SHP77 (cell line): ENCODE data around the gene CLCN6.
"Not testable (repeated sequence)": the region's sequence is repeated elsewhere in the genome, so short reads cannot be mapped to it uniquely, and the experiment has no call there.

Experiments used
- DNase-seq, 2 experiments: peaks; one replicate each; lab custom pipeline; 2025; lab: John Stamatoyannopoulos, UW

Gene CLCN6

DNA sequence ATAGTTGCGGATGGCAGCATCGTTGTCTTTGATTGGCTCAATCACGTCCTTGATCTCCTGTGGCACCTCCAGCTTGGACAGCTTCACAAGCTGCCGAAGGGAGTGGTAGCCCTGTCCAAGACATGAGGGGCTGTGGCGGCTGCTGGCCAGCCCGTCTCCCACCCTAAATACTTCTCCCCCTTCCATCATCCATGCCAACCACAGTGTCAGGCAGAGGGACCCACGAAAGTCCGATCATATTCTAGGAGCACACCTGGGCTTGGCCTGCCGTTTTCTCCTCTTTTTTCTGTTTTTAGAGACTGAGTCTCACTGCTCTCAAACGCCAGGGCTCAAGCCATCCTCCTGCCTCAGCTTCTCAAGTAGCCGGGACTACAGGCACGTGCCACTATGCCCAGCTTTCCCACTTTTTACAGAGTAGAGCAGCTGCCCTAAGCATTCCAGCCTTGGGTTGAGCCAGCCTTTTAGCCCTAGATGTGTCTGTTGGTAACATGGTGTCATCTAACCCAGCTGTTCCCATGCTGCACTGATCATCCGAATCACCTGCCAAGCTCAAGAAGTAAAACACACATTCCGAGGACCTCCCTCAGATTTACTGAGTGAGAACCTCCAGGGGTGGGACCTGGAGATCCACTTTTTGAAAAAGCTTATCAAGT, 10.6 kb upstream of the CLCN6 start:
- DNase-seq: no peak

DNA sequence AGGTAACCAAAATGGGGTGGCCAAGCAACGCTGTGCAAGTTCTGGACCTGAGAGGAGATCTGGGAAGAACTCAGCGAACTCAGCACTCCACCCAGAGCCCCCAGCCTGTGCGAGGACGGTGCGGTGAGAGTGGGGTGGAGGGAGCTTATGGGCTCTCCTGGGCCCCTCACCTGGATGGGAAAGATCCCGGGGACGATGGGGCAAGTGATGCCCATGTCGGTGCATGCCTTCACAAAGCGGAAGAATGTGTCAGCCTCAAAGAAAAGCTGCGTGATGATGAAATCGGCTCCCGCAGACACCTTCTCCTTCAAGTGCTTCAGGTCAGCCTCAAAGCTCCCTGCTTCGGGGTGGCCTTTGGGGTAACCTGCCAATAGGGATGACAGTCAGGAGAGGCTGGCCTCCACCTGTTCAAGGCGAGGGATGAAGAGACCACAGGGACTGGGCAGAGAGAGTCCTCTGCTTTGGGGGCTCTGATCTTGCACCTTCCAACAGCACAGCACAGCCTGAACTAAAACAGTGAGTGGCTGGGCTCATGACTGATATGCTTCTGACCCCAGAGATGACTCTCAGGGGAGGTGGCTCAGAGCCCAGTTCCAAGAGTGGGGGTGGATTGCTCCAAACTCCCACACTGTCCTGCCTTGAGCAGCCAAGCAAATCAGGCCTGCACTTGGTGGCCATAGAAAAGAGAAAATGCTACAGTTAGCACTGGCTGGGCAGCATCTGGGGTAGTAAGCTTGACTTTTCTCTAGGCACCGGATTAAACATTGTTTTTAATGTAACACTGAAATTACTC, 9.8 kb upstream of the CLCN6 start:
- no peak for DNase-seq

DNA sequence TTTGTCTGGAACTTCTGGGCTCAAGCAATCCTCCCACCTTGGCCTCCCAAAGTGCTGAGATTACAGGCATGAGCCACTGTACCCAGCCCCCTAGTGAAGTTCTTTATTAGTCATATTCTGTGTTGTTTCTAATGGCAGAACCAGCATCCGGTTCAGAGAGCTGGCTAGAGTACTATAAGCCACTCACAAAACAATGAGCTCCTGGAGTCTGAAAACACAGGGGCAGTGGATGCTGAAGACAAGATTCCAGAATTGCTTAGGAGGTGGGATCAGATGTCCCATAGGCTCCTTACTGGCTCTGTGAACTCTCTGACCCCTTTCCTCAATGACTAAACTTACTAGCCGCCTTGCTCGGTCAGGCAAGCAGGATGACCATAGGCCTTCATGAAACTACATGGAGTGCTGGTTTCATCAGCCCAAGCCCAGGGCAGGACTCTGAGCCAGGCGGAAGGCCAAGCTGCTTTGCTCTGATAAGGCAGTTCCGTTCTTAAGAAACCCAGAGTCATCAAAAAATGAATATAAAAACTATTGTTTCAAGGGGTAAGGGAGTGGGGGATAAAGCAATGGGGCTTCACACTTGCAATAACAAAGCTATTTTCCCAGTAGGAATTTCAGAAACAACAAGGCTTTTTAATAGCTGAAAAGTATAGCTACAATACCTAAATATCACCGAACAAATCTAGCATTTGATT, 8.3 kb upstream of the CLCN6 start:
- DNase-seq: no peak

DNA sequence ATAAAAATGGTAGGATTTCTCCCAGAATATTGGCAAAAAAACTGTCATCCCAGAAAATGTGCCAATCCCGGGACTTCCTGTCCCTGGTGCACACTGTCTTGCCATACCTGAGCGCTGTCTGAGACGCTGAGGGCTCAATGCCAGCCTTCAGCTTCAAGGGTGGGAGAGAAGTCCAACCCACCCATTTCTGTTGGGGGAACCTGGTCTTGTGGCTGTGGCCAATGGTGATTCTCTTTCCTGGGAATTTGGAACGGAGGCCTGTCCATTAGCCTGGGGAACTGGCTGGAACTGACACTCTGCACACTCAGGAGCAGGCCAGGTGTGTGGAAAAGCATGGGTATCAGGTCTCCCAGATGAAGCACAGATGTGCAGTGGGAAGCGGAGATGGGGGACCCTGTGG, 6.9 kb upstream of the CLCN6 start:
- no peak for DNase-seq

DNA sequence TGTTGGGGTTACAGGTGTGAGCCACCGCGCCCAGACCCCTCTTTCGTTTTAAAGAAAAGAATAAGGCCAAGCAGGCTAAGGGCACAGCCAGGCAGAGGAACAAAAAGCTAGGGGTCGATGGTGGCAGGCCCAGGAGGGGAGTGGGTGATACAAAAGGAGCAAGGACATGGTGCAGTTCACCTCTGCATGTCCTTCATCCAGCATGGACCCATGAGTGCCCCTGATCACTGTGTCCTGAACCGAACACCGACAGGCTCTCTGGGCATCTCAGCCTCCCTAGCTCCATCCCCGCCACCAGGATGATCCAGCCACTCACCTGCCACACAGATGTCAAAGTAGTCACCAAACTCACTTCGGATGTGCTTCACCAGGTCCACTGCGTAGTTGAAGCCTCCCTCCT, 6.1 kb upstream of the CLCN6 start:
- no peak for DNase-seq

DNA sequence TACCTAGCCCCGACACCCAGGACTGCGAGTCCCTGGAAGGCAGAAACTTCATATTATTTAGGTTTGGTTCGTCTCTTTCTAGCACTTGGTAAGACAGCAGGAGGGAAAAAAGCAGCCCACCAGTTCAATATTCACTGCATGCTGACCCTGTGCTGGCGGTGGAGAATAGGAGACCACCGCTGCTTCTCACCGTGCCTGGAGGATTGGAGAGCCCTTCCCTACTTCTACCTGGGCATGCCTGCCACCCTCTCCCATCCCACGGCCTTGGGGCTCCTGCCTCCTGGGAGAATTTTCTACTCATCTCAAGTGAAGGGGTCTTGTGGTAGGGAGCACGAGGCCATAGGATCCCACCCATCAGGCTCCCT, 5.6 kb upstream of the CLCN6 start:
- DNase-seq: no peak

DNA sequence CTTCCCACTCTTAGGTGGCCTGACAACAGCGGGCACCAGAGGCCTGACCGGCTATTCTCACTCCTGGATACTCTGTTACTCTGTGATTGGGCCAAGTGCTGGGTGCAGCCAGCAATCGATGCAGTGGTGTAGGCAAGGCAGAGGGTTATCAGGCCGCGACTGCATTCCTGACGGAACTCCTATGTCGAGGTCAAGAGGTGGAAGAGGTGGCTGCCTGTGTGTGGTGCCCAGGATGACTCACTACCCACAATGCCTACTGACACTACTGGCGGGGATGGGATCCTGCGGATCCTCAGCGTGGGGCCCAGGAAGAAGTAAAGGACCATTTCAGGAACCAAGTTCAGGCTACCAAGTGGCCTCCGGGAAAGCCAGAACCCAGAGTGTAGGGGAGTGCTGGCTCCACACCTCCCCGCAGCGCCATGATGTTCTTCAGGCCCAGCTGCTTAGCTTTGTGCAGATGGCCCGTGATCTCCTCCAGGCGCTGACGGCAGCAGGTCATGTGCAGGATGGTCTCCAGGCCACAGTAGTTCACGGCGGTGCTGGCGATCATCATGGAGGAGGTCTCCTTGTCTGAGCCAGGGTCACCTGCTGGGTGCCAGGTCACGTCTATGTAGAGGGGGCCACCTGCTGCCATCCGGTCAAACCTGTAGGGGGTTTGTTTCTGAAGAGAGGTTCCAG, 5.1 kb upstream of the CLCN6 start:
- no peak for DNase-seq

DNA sequence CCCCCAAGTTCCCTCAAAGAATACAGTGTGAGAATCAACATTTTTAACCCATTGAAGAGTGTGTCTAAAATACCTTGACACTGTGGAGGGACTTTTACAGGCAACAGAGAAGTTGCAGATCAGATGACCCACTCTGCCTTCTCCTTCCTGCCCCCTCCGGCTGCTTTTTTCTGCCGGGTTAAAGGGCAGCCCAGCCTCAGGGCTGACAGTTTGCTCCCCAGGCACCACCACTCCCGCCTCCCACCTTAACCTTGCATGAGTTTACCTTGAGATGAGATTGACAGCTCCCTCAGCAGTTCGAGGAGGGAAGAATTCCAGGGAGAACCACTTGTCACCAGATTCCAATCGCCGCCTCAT, 3.4 kb upstream of the CLCN6 start:
- DNase-seq: no peak

DNA sequence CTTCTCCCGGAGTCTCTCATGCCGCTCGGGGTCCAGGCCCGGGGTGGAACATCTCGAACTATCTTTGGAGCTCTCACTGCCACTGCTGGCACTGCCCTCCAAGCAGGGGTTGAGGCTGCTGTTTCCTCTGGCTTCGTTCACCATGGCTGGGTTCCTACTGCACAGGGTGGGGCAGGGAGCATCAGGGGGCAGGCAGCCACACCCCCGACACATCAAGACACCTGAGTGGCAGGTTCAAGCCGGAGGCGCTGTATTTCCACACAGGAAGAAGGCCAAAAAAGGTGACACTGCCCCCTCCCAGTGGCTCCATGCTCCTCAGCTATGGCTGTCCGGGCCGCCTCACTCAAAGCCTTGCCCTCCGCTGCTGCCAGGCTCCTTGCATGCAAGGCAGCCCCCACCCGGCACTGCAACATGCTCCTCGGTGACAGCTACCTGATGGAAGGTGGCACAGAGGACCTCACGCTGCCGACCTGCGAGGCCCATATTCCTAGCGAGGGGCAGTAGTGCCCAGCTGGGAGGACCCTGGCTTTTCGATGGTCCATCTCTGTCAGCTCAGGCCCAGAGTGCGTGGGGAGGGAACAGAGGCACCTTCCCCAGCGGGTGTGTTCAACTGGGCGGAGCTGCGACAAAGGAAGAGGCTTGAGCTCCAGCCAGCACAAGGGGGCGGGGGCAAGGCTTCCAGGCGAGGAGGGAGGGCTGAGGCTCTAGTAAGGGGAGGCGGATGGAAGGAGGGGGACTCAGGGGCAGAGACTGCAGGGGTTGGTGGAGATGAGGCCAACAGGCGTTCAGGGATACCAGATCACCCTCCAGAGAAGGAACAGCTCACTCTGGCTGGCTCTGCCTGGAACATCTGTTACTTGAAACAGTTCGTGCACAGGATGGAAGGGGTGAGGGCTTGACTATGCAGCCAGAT, 2.8 kb upstream of the CLCN6 start:
- DNase-seq: peak; percentile 3 to 24

DNA sequence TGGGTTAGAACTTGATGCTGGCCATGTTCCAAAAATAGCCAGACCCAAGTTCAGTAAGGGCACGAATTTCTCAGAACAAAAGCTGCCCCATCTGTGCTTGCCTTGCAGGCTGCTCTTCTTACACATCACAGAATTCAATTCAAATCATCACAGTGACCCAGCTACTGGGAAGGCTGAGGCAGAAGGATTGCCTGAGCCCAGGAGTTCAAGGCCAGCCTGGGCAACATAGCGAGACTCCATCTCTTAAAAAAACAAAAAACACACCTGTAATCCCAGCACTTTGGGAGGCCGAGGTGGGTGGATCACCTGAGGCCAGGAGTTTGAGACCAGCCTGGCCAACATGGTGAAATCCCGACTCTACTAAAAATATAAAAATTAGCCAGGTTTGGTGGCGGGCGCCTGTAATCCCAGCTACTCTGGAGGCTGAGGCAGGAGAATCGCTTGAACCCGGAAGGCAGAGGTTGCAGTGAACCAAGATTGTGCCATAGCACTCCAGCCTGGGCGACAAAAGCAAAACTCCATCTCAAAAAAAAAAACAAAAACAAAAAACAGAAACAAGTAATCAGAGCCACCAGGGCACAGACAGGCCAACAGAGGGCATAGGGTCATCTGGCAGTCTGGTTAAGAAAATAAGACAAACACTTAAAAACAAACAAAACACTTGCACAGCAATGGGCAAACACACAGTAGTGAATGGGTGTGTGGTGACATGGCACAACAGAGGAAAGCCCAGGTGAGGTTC, 1.9 kb upstream of the CLCN6 start:
- DNase-seq: not testable (repeated sequence)

DNA sequence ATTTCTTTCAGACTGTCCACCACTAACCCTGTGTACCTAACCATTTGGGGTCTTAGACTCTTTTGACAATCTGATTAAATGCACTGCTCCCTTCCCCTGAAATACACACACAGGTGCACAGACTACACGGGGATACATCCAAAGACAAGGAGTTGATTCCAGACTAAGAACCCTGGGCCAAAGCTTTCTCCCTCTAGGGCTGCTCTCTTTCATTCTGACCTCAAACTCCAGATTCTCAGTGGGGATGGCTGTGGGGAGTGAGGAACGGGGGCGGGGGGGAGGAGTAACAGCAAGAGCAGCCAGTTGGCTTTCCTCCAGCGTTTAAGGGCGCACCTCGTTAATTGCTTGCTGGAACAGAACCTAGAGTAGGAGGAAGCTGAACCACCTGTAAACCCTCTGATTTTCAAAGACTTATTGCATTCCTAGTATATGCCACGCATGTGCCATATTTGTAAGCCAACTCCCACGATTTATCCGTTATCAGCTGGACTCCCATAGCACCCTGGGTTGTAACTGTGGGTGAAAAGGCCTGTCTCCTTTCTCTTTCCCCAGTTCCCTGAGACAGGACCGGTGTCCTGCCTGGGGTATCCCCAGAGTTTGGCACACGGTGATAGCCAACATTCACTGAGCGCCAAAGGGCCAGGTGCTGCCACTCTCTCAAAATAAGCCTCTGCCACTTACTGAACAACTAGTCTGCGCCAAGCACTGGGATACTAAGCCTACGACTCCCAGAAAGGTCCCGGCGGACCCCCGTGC, 1.1 kb upstream of the CLCN6 start:
- peak in 1 of 2 experiments; percentile 28 for DNase-seq

DNA sequence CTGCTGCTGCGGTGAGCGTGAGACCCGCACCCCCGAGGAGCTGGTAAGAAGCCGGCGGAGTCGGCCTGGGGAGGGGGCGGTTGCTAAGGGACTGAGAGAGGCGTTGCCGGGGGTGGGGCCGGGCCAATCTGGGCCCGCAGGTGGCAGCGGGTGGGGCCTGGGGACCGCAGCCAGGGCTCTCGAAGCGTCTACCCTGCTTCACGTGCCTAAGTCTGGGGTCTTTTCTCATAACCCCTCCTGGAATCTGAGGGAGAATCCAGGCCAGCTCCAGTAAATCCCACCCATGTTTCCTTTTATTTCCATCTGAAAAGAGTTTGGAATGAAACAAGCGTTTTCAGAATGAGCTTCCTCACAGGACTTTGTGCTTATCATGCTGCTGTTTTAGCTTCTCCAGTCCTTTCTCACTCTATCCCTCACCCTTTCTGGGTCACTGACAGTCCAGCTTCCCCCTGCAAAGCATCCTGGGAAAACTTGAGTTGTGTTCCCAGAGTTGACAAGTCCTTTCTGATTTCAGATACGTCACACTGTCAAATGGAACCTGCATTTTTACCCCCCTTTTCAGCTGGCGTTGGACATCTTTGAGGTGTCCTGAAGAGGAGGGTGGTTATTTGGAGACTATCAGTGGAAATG, 431 bp downstream of the CLCN6 start:
- peak in 1 of 2 experiments; percentile 8 for DNase-seq

DNA sequence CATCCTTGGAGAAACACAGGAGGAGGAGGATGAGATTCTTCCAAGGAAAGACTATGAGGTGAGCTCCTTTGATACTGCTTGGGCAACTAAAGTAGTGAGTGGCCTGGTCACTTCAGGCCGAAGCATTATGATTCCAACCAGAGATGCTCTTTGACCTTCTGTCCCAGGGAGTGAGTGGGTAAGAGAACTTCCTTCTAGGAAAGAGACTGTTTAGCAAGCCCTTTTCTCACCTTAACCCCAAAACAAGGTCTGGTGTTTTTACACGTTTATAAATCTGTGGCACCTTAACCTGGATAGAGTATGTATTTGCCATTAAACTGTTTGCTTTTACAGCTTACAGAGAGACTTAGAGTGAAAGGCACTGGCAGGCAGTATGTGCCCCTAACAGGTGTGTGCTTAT, 1.1 kb downstream of the CLCN6 start:
- DNase-seq: no peak

DNA sequence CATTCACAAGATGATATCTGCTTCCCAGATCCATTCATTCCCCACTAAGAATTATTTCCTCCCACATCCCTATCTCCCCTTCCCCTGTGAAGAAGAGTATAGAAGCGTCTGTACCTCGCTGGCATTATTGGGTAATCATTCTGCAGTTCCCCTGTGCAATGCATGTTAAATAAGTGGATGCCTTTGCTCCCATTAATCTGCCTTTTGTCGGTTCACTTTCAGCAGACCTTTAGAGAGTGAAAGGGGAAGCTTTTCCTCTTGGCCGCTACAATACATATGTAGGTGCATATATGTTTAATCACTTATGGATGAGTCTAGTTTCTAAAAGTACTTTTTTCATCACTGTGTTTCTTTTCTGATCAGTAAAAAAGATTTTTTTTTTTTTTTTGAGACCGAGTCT, 7.0 kb downstream of the CLCN6 start:
- no peak for DNase-seq

DNA sequence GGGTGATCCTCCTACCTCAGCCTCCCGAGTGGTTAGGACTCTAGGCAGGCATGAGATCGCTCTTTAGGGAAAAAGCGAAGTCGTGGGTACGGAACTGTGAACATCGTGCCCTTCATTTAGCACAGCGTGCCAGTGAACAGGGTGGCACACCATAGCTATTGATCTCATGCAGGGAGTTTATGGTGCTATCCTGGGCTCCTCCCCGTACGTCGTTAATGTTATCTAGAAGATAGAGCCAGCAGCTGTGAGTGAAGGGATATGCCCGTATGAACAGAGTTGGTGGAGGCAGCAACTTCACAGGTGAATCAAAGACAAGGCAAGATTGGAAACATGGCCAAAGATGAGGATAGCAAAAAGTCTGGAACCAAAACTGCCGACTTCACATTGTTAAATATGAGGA, 11.2 kb downstream of the CLCN6 start:
- no peak for DNase-seq

DNA sequence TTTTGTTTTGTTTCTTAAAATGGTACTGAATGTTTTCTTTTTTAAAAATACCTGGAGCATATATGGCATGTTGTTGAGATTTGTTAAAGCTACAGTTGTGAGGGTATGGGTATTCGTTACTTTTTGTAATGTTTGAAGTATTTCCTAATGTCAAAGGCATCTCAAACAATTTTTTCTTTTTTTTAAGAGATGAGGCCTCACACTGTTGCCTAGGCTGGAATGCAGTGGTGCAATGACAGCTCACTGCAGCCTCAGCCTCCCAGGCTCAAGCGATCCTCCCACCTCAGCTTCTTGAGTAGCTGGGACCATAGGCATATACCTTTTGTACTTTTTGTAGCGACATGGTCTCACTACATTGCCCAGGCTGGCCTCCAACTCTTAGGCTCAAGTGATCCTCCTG, 16.1 kb downstream of the CLCN6 start:
- DNase-seq: no peak

DNA sequence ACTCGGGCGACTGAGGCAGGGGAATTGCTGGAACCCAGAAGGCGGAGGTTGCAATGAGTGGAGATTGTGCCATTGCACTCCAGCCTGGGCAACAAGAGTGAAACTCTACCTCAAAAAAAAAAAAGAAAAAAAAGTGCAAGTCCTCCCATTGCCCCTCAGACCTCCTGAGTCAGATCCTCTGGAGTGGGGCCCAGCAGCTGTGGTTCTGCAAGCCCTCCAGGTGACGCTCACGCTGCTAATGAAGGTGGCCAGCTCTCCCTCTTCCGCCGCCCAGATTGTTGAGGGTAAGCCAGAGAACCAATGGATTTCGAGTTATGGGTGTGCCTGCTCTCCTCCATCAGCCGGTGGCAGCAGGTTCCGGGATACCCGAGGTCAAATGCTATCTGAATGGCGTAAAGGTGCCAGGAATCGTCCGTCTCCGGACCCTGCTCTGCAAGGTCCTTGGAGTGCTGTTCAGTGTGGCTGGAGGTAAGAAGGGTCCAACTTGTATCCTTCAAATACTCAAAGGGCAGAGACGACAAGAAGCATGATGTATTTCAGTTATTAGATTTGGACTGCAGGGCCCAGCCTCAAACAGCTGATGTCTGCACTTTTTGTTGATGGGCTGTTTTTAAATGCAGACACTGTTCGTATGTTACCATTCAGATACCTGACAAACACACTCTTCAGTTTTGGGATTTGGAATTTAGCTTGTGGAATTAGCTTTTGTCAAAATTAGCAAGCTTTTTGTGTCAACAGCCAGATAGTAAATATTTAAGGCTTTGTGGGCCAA, 17.6 kb downstream of the CLCN6 start:
- no peak for DNase-seq

DNA sequence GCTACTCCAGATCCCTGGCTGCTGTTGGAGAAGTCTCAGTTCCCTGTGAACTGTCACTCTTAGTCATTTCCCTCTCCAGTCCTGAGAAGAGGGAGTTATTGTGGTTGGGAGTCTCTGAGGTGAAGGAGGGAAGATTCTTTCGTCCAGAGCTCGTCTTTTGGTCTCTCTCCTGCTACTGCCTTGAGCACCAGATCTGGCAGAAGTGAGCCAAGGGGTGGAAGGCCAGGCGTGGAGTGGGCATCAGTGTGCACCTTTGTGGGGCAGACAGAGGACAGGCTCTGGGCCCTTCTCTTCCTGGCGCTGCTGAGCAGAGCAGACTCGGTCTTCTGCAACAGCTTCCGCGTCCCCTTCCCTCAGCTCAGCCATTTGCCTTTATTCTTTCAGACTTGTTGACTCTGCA, 19.1 kb downstream of the CLCN6 start:
- no peak for DNase-seq

DNA sequence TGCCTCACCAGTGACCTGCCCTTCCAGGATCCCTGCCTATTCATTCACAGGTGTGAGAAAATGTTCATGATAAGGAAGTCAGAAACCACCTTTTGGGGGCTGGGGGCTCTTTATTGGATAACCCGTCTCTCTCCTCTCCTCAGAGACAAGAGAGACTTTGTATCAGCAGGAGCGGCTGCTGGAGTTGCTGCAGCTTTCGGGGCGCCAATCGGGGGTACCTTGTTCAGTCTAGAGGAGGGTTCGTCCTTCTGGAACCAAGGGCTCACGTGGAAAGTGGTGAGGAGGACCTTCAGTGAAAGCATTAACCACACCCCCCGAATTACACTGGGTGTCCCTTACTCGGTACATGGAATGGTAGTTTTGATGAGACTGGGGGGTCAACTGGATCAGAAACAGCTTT, 21.0 kb downstream of the CLCN6 start:
- no peak for DNase-seq
